Uterus (tissue), 4 donors: ENCODE results near the gene KIAA0513. TPM values are rescaled to one million over a fixed set of nuclear protein-coding genes. Genes with fewer than 3 reads are reported as not detected.

Experiments used
- DNase-seq, 2 donors: peaks; one replicate each; pipeline ENCODE4 v3.0.0-alpha.2; 2019 to 2020
- H3K27ac ChIP-seq, 2 donors: fragments of 200-600 bp; sonication (generic); 1 replicate in 1 of 2; 2 replicates in 1 of 2; pipeline ENCODE4 v1.5.1; 2016 to 2018
- H3K27me3 ChIP-seq, 2 donors: fragments of 200-600 bp; sonication (generic); one replicate each; pipeline ENCODE4 v1.5.1; 2018 to 2019; ENCODE audit warnings: control low read depth in 1 of 2
- H3K36me3 ChIP-seq, 2 donors: fragments of 200-600 bp; sonication (generic); one replicate each; pipeline ENCODE4 v1.5.1; 2019; ENCODE audit warnings: control low read depth in 1 of 2
- H3K4me1 ChIP-seq, 2 donors: fragments of 200-600 bp; sonication (generic); one replicate each; pipeline ENCODE4 v1.5.1; 2018 to 2019; ENCODE audit warnings: control low read depth in 1 of 2
- H3K4me3 ChIP-seq, 2 donors: fragments of 200-600 bp; sonication (generic); 1 replicate in 1 of 2; 2 replicates in 1 of 2; pipeline ENCODE4 v1.5.1; 2018 to 2019; ENCODE audit warnings: mild to moderate bottlenecking in 1 of 2
- H3K9me3 ChIP-seq, 2 donors: fragments of 200-600 bp; sonication (generic); one replicate each; pipeline ENCODE4 v1.5.1; 2019; ENCODE audit warnings: control low read depth in 1 of 2
- CTCF ChIP-seq, 4 experiments: fragments of 200-600 bp in 2 of 4; fragments of 450-650 bp in 2 of 4; sonication (generic) in 2 of 4; IDR thresholded peaks; one replicate each; pipeline ENCODE4 v1.5.1; 2016 to 2019; ENCODE audit warnings: antibody characterized with exemption in 4 of 4, mild to moderate bottlenecking in 2 of 4, moderate library complexity in 1 of 4
- POLR2A ChIP-seq, 2 donors: fragments of 450-650 bp; IDR thresholded peaks; one replicate each; pipeline ENCODE4 v1.6.1; 2016; ENCODE audit warnings: antibody characterized with exemption in 2 of 2, mild to moderate bottlenecking in 1 of 2, moderate library complexity in 1 of 2
- intact Hi-C: fragments of 100-400 bp; cut with DNase I; formaldehyde crosslinking; loops from one replicate; pipeline ENCODE4 v1.15.1; 2023; ENCODE audit warnings: low total_unique reads
- total RNA-seq, 4 donors: library from RNA; depleted of rRNA in 3 of 4; stranded (reverse); fragments of >200 nt in 3 of 4; gene quantifications; one replicate each; pipeline versions ENCODE4 v1.1.0 to v1.2.4, GENCODE V29; 2014 to 2023
- donor health status: DM: yes; HTN: yes; CAD: no.

Gene KIAA0513
- total RNA-seq, 4 donors from 2014 or later, result 4.7 to 17.3 (median 9.4) TPM

DNA sequence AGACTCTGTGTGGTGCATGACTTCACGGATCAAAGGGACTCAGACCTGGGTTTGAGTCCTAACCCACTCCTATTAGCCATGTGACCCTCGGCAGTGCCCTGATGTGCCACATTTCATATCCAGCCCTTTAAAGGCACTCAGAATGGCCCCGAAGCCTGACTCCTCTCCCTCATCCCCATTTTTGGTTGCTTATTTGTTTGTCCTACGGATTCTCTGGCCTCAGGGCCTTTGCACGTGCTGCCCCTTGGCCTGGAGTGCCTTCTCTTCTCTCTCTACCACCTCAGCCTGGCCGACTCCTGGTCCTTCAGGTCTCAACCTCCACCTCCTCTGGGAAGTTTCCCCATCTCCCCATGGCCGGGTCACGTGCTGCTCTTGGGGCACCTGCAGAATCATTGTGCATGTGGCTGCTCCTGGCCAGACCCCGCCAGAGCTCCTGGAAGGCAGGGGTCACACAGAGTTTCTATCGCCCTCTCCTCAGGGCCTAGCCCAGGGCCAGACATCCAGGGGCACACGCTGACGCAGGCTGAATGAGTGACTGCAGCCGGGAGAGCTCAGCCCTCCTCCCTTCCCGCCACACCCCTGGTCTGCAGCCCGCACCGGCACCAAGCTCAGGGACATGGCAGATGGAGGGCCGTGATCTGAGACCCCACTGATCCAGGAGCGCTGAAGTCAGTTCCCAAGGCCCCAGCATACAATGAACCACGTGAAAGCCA is 106.6 kb downstream of the KIAA0513 start:
- Histone ChIP-seq H3K27ac (no peak overlapping the region), H3K27me3 (no peaks in the 10 kb centered on the region), H3K36me3 (no peaks in the 10 kb centered on the region), H3K9me3 (no peaks in the 10 kb centered on the region), H3K4me1 (peaks cover 4 to 18% of the 10 kb centered on the region in 2 donors), H3K4me3 (no peak overlapping the region)
- TF ChIP-seq CTCF (IDR thresholded peaks at IDR 0.05), result no peak
- TF ChIP-seq POLR2A (IDR thresholded peaks at IDR 0.05), result no peak
- intact Hi-C loops, result no loop called here
- no peak for DNase-seq

GRCh38 chr16:85134789-85135142 is 107.2 kb downstream of the KIAA0513 start:
- H3K4me3 ChIP-seq, result no peak overlapping the region
- no peaks in the 10 kb centered on the region for H3K36me3 ChIP-seq
- no peaks in the 10 kb centered on the region for H3K27me3 ChIP-seq
- DNase-seq, result peak in 1 of 2 donors; percentile 56
- H3K9me3 ChIP-seq, result no peaks in the 10 kb centered on the region
- intact Hi-C loops, result no loop called here
- TF ChIP-seq CTCF (IDR thresholded peaks at IDR 0.05) (no peak), POLR2A (IDR thresholded peaks at IDR 0.05) (no peak)
- no peak overlapping the region for H3K27ac ChIP-seq
- peaks cover 4 to 13% of the 10 kb centered on the region in 2 donors for H3K4me1 ChIP-seq

DNA sequence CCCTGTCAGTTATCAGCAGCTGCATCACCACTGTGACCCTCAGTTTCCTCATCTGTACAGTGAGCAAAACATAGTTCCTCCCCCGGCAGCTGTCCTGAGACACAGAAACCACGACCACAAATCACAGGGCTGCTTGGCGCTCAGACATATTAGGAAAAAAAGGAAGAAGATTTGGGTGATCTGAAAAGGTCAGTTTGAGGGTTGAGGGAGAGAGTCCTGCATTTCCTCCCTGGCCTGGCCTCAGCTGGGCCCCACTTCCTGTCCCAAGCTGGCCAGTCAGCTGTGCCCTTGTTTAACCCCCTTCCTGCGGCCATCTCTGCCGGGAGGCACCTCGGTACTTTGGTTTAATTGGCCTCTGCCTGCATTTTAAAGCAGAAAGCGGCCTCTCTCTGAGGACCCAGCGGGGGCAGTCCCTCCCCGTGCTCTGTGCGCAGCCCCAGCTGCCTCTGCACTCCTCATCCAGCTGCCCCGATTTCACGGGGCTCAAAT is 108.7 kb downstream of the KIAA0513 start:
- H3K4me1 ChIP-seq, result peaks cover 4 to 5% of the 10 kb centered on the region in 2 donors
- no peaks in the 10 kb centered on the region for H3K27me3 ChIP-seq
- peak overlapping the region; percentile 84 to 86 for H3K27ac ChIP-seq
- no peak overlapping the region for H3K4me3 ChIP-seq
- intact Hi-C loops, result no loop called here
- no peaks in the 10 kb centered on the region for H3K36me3 ChIP-seq
- TF ChIP-seq POLR2A (IDR thresholded peaks at IDR 0.05), result no peak
- no peak for TF ChIP-seq CTCF (IDR thresholded peaks at IDR 0.05)
- DNase-seq, result no peak
- H3K9me3 ChIP-seq, result no peaks in the 10 kb centered on the region

- H3K9me3 ChIP-seq, result no peaks in the 10 kb centered on the region
- TF ChIP-seq CTCF (IDR thresholded peaks at IDR 0.05) (no peak), POLR2A (IDR thresholded peaks at IDR 0.05) (no peak)
- DNase-seq, result peak; percentile 57 to 64
- intact Hi-C loops, result no loop called here
- H3K4me1 ChIP-seq, result peaks cover 4 to 5% of the 10 kb centered on the region in 2 donors
- no peaks in the 10 kb centered on the region for H3K36me3 ChIP-seq
- H3K27me3 ChIP-seq, result no peaks in the 10 kb centered on the region
- H3K27ac ChIP-seq, result peak overlapping the region; percentile 84 to 86
- peak overlapping the region in 1 of 2 donors; percentile 26 for H3K4me3 ChIP-seq
Observed at GRCh38 chr16:85136702-85137322, 109.2 kb downstream of the KIAA0513 start.
